Activated CD8-positive, alpha-beta memory T cell treated with anti-CD3 and anti-CD28 coated beads for 1 hour (primary cell): ENCODE results near the gene PSME1.
A peak's percentile ranks its signal among the peaks of the same experiment; 100 is the strongest.

Experiments
- DNase-seq, 2 donors: peaks; one replicate each; pipeline ENCODE4 v3.0.0-alpha.2; 2020; ENCODE audit warnings: low read depth in 1 of 2; ENCODE audit errors: extremely low read depth in 1 of 2

PSME1 gene

GRCh38 chr14:24127673-24128072 is 8.3 kb upstream of the PSME1 start:
- DNase-seq: no peak

- DNase-seq: no peak
These were observed 6.5 kb upstream of the PSME1 start for GRCh38 chr14:24129410-24129998.

GRCh38 chr14:24130380-24130716 is 5.6 kb upstream of the PSME1 start, which contains the start of gene FITM1:
TSS of gene FITM1 (plus strand) at chr14:24130659. CDS start at chr14:24131564, 905 bp downstream.
- DNase-seq: no peak

GRCh38 chr14:24130717-24131548 is 5.1 kb upstream of the PSME1 start:
- no peak for DNase-seq

GRCh38 chr14:24131549-24131966 is 4.4 kb upstream of the PSME1 start:
- DNase-seq: no peak

- no peak for DNase-seq
These were observed 3.8 kb upstream of the PSME1 start for GRCh38 chr14:24132061-24132685.

- DNase-seq: no peak
These were observed 3.0 kb upstream of the PSME1 start for GRCh38 chr14:24132976-24133375.

- no peak for DNase-seq
These were observed 2.3 kb upstream of the PSME1 start for GRCh38 chr14:24133735-24134134.

- no peak for DNase-seq
These were observed 485 bp upstream of the PSME1 start for GRCh38 chr14:24135584-24135833.

- no peak for DNase-seq
These were observed 912 bp downstream of the PSME1 start for GRCh38 chr14:24136684-24137528.

- DNase-seq: no peak
These were observed 1.8 kb downstream of the PSME1 start for GRCh38 chr14:24137529-24138395.

GRCh38 chr14:24138396-24139271 is 2.6 kb downstream of the PSME1 start:
- no peak for DNase-seq

GRCh38 chr14:24139272-24139934 is 3.4 kb downstream of the PSME1 start:
- no peak for DNase-seq

GRCh38 chr14:24141097-24141880 is 5.3 kb downstream of the PSME1 start, which contains the start of gene EMC9:
TSS of gene EMC9 (minus strand) at chr14:24141591. CDS start at chr14:24141304, 287 bp downstream.
- DNase-seq: peak; percentile 98 to 100

GRCh38 chr14:24143511-24143910 is 7.5 kb downstream of the PSME1 start:
- no peak for DNase-seq

GRCh38 chr14:24144451-24144850 is 8.5 kb downstream of the PSME1 start:
- no peak for DNase-seq

- DNase-seq: no peak
These were observed 9.2 kb downstream of the PSME1 start for GRCh38 chr14:24145219-24145618.
